Caco-2 (cell line): ENCODE data around the gene NRP1. TPM values are rescaled to one million over a fixed set of nuclear protein-coding genes. Genes with fewer than 3 reads are reported as not detected.

Source experiments
- BruUV-seq: library from RNA; stranded (reverse); fragments of 400-500 nt; replicated peaks from 2 replicates; lab custom pipeline; 2021; lab: Mats Ljungman, UMichigan
- CTCF ChIA-PET: fragments of 300-600 bp; sonication (Branson Sonifier 250); formaldehyde crosslinking; loops from one replicate; lab custom pipeline; 2022; ENCODE audit warnings: antibody characterized with exemption; lab: Charles Lee
- POLR2A ChIA-PET: fragments of 300-600 bp; sonication (Branson Sonifier 250); formaldehyde crosslinking; loops from one replicate; lab custom pipeline; 2022; ENCODE audit warnings: antibody characterized with exemption; lab: Charles Lee
- DNase-seq, 2 experiments: peaks; one replicate each; pipeline versions ENCODE4 v3.0.0 to v3.0.0-alpha.2; 2020 to 2022
- H3K27me3 ChIP-seq: replicated peaks from 2 replicates; pipeline ENCODE4 v1.6.0; 2011; ENCODE audit warnings: low read length; ENCODE audit not compliant: control insufficient read depth, insufficient read depth
- H3K36me3 ChIP-seq: 2 replicates; pipeline ENCODE4 v1.5.1; 2011; ENCODE audit warnings: low read length; ENCODE audit not compliant: control insufficient read depth, insufficient read depth
- H3K4me1 ChIP-seq: fragments of 250-450 bp; sonication (Bioruptor Pico); 2 replicates; pipeline ENCODE4 v1.5.1; 2020; ENCODE audit warnings: mild to moderate bottlenecking
- H3K4me3 ChIP-seq: 2 replicates; pipeline ENCODE4 v1.5.1; 2011; ENCODE audit warnings: low read depth, mild to moderate bottlenecking, control low read depth, low read length
- H3K9me3 ChIP-seq: fragments of 250-450 bp; sonication (Bioruptor Pico); 2 replicates; pipeline ENCODE4 v1.5.1; 2020; ENCODE audit warnings: mild to moderate bottlenecking, moderate library complexity
- H3K27ac Mint-ChIP-seq: one replicate; pipeline ENCODE4 v1.8.0; 2022; ENCODE audit warnings: mixed read lengths; ENCODE audit not compliant: unreplicated experiment
- H3K27me3 Mint-ChIP-seq: one replicate; pipeline ENCODE4 v1.8.0; 2022; ENCODE audit warnings: mixed read lengths; ENCODE audit not compliant: insufficient read depth, unreplicated experiment
- H3K36me3 Mint-ChIP-seq: one replicate; pipeline ENCODE4 v1.8.0; 2022; ENCODE audit warnings: mild to moderate bottlenecking, mixed read lengths; ENCODE audit not compliant: insufficient read depth, unreplicated experiment
- H3K4me1 Mint-ChIP-seq: one replicate; pipeline ENCODE4 v1.8.0; 2022; ENCODE audit warnings: low read depth, mixed read lengths; ENCODE audit not compliant: unreplicated experiment
- H3K4me3 Mint-ChIP-seq: one replicate; pipeline ENCODE4 v1.8.0; 2022; ENCODE audit warnings: mild to moderate bottlenecking, moderate library complexity, mixed read lengths; ENCODE audit not compliant: unreplicated experiment
- H3K9me3 Mint-ChIP-seq: one replicate; pipeline ENCODE4 v1.8.0; 2022; ENCODE audit warnings: mixed read lengths; ENCODE audit not compliant: unreplicated experiment
- CTCF ChIP-seq, 2 experiments: fragments of 200-600 bp in 1 of 2; IDR thresholded peaks; 1 replicate in 1 of 2; 2 replicates in 1 of 2; pipeline versions ENCODE4 v1.5.1 to v1.8.0; 2011 to 2022; ENCODE audit warnings: antibody characterized with exemption in 1 of 2, control low read depth in 1 of 2, inconsistent platforms in 1 of 2, low read depth in 1 of 2, low read length in 1 of 2, mild to moderate bottlenecking in 1 of 2, moderate library complexity in 1 of 2; ENCODE audit not compliant: insufficient read depth in 1 of 2, severe bottlenecking in 1 of 2, unreplicated experiment in 1 of 2
- intact Hi-C: fragments of 100-400 bp; cut with micrococcal nuclease; formaldehyde crosslinking; loops from one replicate; pipeline ENCODE4 v1.10.0; 2022; ENCODE audit not compliant: unreplicated experiment
- total RNA-seq: library from RNA; stranded (reverse); gene quantifications from 2 replicates; pipeline ENCODE4 v1.2.3, GENCODE V29; 2022

The NRP1 gene
- total RNA-seq, 1 experiment from 2014 or later = 123 TPM

GRCh38 chr10:33371234-33371633 is 36.8 kb upstream of the NRP1 start:
- ChIA-PET POLR2A (no interaction called here), CTCF (no interaction called here)
- no peak for TF ChIP-seq CTCF (IDR thresholded peaks at IDR 0.05; ENCODE audit: insufficient read depth in 1 of 2, low read depth in 1 of 2, low read length in 1 of 2, severe bottlenecking in 1 of 2, unreplicated experiment in 1 of 2)
- Mint-ChIP-seq H3K4me1 (no peaks in the 10 kb centered on the region), H3K27me3 (no peaks in the 10 kb centered on the region), H3K4me3 (no peak overlapping the region), H3K27ac (no peak overlapping the region), H3K36me3 (no peaks in the 10 kb centered on the region), H3K9me3 (peaks cover 17% of the 10 kb centered on the region)
- intact Hi-C loops = no loop called here
- BruUV-seq = no TSS peak
- DNase-seq = no peak
- Histone ChIP-seq H3K36me3 (no peaks in the 10 kb centered on the region), H3K4me1 (no peaks in the 10 kb centered on the region), H3K4me3 (no peak overlapping the region), H3K27me3 (no peaks in the 10 kb centered on the region), H3K9me3 (peaks cover 6% of the 10 kb centered on the region; the same call in 1 of the 2 replicates)

- Histone ChIP-seq H3K9me3 (peaks cover 12% of the 10 kb centered on the region; the same call in 1 of the 2 replicates), H3K36me3 (no peaks in the 10 kb centered on the region), H3K4me1 (no peaks in the 10 kb centered on the region), H3K27me3 (no peaks in the 10 kb centered on the region), H3K4me3 (no peak overlapping the region)
- no TSS peak for BruUV-seq
- Mint-ChIP-seq H3K27ac (no peak overlapping the region), H3K36me3 (no peaks in the 10 kb centered on the region), H3K9me3 (peaks cover 24% of the 10 kb centered on the region), H3K4me1 (no peaks in the 10 kb centered on the region), H3K4me3 (no peak overlapping the region), H3K27me3 (no peaks in the 10 kb centered on the region)
- DNase-seq = no peak
- no peak for TF ChIP-seq CTCF (IDR thresholded peaks at IDR 0.05; ENCODE audit: insufficient read depth in 1 of 2, low read depth in 1 of 2, low read length in 1 of 2, severe bottlenecking in 1 of 2, unreplicated experiment in 1 of 2)
- POLR2A ChIA-PET = no interaction called here
- CTCF ChIA-PET = no interaction called here
- intact Hi-C loops = no loop called here
These were observed 36.0 kb upstream of the NRP1 start for GRCh38 chr10:33370434-33370930.

GRCh38 chr10:33368086-33368485 is 33.6 kb upstream of the NRP1 start:
- H3K4me1 Mint-ChIP-seq = no peaks in the 10 kb centered on the region
- H3K36me3 Mint-ChIP-seq = no peaks in the 10 kb centered on the region
- no TSS peak for BruUV-seq
- H3K36me3 ChIP-seq = no peaks in the 10 kb centered on the region
- peaks cover 12% of the 10 kb centered on the region; the same call in 1 of the 2 replicates for H3K9me3 ChIP-seq
- ChIA-PET POLR2A (no interaction called here), CTCF (no interaction called here)
- H3K27me3 ChIP-seq = no peaks in the 10 kb centered on the region
- H3K4me3 Mint-ChIP-seq = no peak overlapping the region
- H3K27me3 Mint-ChIP-seq = no peaks in the 10 kb centered on the region
- no peak overlapping the region for H3K27ac Mint-ChIP-seq
- no peak for TF ChIP-seq CTCF (IDR thresholded peaks at IDR 0.05; ENCODE audit: insufficient read depth in 1 of 2, low read depth in 1 of 2, low read length in 1 of 2, severe bottlenecking in 1 of 2, unreplicated experiment in 1 of 2)
- peaks cover 35% of the 10 kb centered on the region for H3K9me3 Mint-ChIP-seq
- intact Hi-C loops = no loop called here
- no peak overlapping the region for H3K4me3 ChIP-seq
- DNase-seq = no peak
- H3K4me1 ChIP-seq = no peaks in the 10 kb centered on the region
